Measurements from ENCODE around the gene TMEM74B. TPM values are rescaled to one million over a fixed set of nuclear protein-coding genes. Genes with fewer than 3 reads are reported as not detected.
"Not testable (repeated sequence)": the region's sequence is repeated elsewhere in the genome, so short reads cannot be mapped to it uniquely, and the experiment has no call there.

Gene TMEM74B
- total and polyA plus RNA-seq, 3 experiments from 2014 or later = 0.18 TPM; not detected in 2

DNA sequence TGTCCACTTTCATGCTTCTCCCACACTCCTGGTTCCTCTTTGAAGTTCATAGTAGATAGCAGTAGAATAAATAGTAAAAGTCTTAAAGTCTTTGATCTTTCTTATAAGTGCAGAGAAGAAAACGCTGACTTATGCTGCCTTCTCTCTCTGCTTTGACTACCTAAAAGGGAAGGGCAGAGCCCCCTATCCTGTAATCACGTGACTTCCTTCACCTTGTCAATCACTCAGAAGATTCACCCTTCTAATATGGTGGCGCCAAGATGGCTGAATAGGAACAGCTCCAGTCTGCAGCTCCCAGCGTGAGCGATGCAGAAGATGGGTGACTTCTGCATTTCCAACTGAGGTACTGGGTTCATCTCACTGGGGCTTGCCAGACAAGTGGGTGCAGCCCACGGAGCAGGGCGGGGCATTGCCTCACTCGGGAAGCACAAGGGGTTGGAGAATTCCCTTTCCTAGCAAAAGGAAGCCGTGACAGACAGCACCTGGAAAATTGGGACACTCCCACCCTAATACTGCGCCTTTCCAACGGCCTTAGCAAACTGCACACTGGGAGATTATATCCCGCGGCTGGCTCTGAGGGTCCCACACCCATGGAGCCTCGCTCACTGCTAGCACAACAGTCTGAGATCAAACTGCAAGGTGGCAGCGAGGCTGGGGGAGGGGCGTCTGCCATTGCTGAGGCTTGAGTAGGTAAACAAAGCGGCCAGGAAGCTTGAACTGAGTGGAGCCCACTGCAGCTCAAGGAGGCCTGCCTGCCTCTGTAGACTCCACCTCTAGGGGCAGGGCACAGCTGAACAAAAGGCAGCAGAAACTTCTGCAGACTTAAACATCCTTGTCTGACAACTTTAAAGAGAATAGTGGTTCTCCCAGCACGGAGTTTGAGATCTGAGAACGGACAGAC lies 32.0 kb upstream of the TMEM74B start:
- H3K9me3 ChIP-seq (ENCODE audit: low read length); H3K4me3 ChIP-seq (ENCODE audit: low read length); H3K36me3 ChIP-seq (ENCODE audit: insufficient read depth, low read length); H3K9me3 Mint-ChIP-seq; POLR2A ChIA-PET; H3K36me3 Mint-ChIP-seq; H3K27me3 ChIP-seq (ENCODE audit: insufficient read depth, low read length, poor library complexity, severe bottlenecking); CTCF ChIA-PET; H3K27ac ChIP-seq (ENCODE audit: low read depth, low read length): not testable (repeated sequence)
- Mint-ChIP-seq H3K27me3 (peaks cover 17 to 28% of the 10 kb centered on the region in 2 donors), H3K27ac (peak overlapping the region in 1 of 8 donors; percentile 5), H3K4me3 (peak overlapping the region in 1 of 7 donors; percentile 49), H3K4me1 (peaks cover 14 to 21% (median 17%) of the 10 kb centered on the region in 3 donors)
- peaks cover 34% of the 10 kb centered on the region for H3K4me1 ChIP-seq (ENCODE audit: insufficient read depth, low read length)
- DNase-seq = peak in 1 of 5 donors; percentile 37

DNA sequence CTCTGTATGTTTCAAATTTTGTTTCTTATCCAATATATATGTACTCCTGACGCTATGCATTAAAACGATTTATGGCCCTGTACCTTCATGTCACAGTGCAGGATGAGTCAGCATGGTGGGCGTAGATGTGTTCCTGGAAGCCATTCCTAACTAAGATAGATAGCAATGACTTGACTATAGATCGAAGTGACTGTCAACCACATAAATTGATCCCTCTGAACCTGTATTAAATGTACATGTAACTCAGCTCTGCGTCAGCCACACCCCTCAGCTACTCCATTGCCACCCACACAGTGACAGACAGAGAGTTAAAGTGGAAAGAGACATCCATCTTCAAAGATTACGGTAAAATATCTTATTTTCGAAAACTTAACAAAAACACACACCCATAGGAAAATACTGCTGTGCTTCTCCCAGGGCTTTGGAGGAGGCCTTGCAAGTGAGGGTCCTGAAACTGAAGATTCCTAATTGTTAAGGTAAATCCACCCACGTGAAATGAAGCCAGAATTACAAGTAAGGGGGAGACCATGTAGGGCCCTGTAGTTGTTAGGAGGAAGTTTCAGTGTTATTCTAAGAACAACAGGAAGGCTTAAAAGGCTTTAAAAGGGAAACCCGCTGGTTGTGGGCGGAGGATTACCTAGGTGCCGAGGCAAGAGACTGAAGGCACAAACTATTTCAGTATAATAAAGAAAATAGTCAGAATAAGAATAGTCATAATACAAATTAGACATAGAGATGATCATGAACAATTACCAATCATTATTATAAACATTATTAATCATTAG lies 30.8 kb upstream of the TMEM74B start:
- Mint-ChIP-seq H3K36me3 (no peaks in the 10 kb centered on the region), H3K9me3 (no peaks in the 10 kb centered on the region), H3K4me1 (peaks cover 14 to 21% (median 17%) of the 10 kb centered on the region in 3 donors), H3K4me3 (peak overlapping the region in 5 of 7 donors; percentile 2 to 59 (median 33)), H3K27ac (peak overlapping the region in 6 of 8 donors; percentile 27 to 91 (median 63)), H3K27me3 (peaks cover 16 to 31% of the 10 kb centered on the region in 2 donors)
- Histone ChIP-seq H3K36me3 (ENCODE audit: insufficient read depth, low read length) (no peaks in the 10 kb centered on the region), H3K4me1 (ENCODE audit: insufficient read depth, low read length) (peaks cover 34% of the 10 kb centered on the region), H3K9me3 (ENCODE audit: low read length) (no peaks in the 10 kb centered on the region), H3K27me3 (ENCODE audit: insufficient read depth, low read length, poor library complexity, severe bottlenecking) (no peaks in the 10 kb centered on the region), H3K27ac (ENCODE audit: low read depth, low read length) (peak overlapping the region; percentile 4), H3K4me3 (ENCODE audit: low read length) (no peak overlapping the region)
- DNase-seq = peak in 1 of 5 donors; percentile 43
- POLR2A ChIA-PET = no interaction called here
- CTCF ChIA-PET = no interaction called here

DNA sequence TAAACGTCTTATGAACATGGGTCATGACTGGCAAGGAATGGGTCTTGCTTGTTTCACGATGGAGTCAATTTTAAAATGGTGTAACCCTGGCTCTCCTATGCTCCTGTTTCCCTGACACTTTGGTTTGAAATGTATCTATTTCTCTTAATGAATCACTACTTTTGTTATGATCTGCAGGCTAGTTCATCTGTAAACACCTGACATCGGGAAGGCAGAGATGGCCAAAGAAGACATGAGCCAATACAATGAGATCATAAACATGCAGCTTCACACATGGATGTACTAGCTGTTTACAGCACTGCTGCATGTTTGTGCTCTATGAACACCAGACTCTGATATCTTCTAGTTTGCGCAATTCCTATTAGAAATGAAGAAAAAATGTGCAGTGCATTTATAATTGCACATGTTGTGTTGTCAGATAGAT lies 30.1 kb upstream of the TMEM74B start:
- Histone ChIP-seq H3K27ac (ENCODE audit: low read depth, low read length) (no peak overlapping the region), H3K4me1 (ENCODE audit: insufficient read depth, low read length) (peaks cover 34% of the 10 kb centered on the region), H3K4me3 (ENCODE audit: low read length) (no peak overlapping the region), H3K9me3 (ENCODE audit: low read length) (no peaks in the 10 kb centered on the region), H3K27me3 (ENCODE audit: insufficient read depth, low read length, poor library complexity, severe bottlenecking) (no peaks in the 10 kb centered on the region), H3K36me3 (ENCODE audit: insufficient read depth, low read length) (no peaks in the 10 kb centered on the region)
- Mint-ChIP-seq H3K36me3 (no peaks in the 10 kb centered on the region), H3K9me3 (no peaks in the 10 kb centered on the region), H3K27me3 (peaks cover 16 to 31% of the 10 kb centered on the region in 2 donors), H3K27ac (no peak overlapping the region), H3K4me1 (peaks cover 14 to 21% (median 17%) of the 10 kb centered on the region in 3 donors), H3K4me3 (no peak overlapping the region)
- CTCF ChIA-PET = no interaction called here
- POLR2A ChIA-PET = no interaction called here
- no peak for DNase-seq

DNA sequence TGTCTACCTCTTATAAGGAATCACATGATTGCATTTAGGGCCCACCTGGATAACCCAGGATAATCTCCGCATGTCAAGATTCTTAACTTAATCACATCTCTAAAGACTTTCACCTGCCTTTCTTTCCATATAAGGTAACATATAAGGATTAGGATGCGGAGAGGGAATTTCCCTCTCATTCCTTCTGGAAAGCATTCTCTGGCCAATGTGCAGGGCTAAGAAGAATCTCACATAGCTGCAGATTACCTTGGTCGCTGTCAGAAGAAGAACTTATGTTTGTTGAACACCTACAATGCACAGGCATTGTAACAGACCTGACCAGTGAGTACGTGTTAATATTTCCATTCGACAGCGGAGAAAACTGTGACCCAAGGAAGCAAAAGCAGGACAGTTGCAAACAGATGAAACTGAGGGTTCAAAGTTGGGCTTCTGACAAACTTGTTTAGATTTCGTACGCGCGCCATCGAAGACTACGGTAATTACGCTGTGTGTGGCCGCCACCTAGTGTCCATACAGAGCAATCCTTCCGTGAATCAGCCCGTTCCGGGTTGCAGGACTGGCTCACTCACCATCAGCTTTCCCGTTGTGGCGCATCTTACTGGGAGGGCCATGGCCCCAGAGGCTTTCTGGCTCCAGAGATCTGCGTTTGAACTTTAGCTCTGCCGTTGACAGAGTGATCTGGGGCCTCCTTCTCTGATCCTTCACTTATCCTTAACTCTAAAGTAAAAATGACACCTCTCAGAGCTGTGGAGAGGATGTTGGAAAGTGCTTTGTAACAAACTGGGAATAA lies 28.0 kb upstream of the TMEM74B start:
- no peak overlapping the region for H3K27ac ChIP-seq (ENCODE audit: low read depth, low read length)
- H3K27me3 Mint-ChIP-seq = peaks cover 9 to 21% of the 10 kb centered on the region in 2 donors
- CTCF ChIA-PET = interaction anchor here (0.9 to 2.0 kb wide), 12 partner anchors 11 to 564 kb away, joined by 3 to 6 read pairs (median 3); partner anchors contain the start of genes RAD21L1 and TMEM74B
- peaks cover 33% of the 10 kb centered on the region for H3K4me1 ChIP-seq (ENCODE audit: insufficient read depth, low read length)
- no peaks in the 10 kb centered on the region for H3K9me3 Mint-ChIP-seq
- H3K4me1 Mint-ChIP-seq = peaks cover 14 to 21% (median 17%) of the 10 kb centered on the region in 3 donors
- no peaks in the 10 kb centered on the region for H3K9me3 ChIP-seq (ENCODE audit: low read length)
- DNase-seq = peak; percentile 33 to 73 (median 49)
- H3K27ac Mint-ChIP-seq = no peak overlapping the region
- POLR2A ChIA-PET = no interaction called here
- H3K27me3 ChIP-seq (ENCODE audit: insufficient read depth, low read length, poor library complexity, severe bottlenecking) = no peaks in the 10 kb centered on the region
- no peak overlapping the region for H3K4me3 ChIP-seq (ENCODE audit: low read length)
- H3K36me3 Mint-ChIP-seq = no peaks in the 10 kb centered on the region
- no peaks in the 10 kb centered on the region for H3K36me3 ChIP-seq (ENCODE audit: insufficient read depth, low read length)
- H3K4me3 Mint-ChIP-seq = peak overlapping the region in 3 of 7 donors; percentile 1 to 27 (median 5)

DNA sequence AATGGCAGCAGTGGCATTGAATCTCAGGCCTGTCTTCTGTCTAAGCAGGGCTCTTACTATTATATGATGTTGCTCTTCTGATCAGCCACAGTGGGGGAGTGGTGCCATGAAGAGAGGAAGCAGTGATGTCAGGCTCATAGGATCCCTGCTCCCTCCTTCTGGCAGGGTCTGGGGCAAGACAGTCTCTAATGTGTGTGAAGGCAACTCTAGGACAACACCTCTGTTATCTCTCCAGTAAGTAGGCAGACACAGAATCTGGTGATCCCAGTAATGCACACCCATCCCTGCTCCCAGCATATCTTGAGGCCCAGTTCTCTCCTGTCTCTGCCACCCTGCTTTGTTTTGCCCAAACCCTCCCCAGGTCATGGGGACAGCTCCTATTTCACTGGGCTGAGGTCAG lies 27.2 kb upstream of the TMEM74B start:
- Mint-ChIP-seq H3K4me3 (no peak overlapping the region), H3K4me1 (peaks cover 14 to 21% (median 17%) of the 10 kb centered on the region in 3 donors), H3K36me3 (no peaks in the 10 kb centered on the region), H3K9me3 (no peaks in the 10 kb centered on the region), H3K27me3 (peaks cover 9 to 20% of the 10 kb centered on the region in 2 donors), H3K27ac (no peak overlapping the region)
- CTCF ChIA-PET = interaction anchor here (1.1 to 2.0 kb wide), 4 partner anchors 12 to 256 kb away, joined by 3 to 6 read pairs (median 5); partner anchors contain the start of gene RAD21L1
- Histone ChIP-seq H3K4me3 (ENCODE audit: low read length) (no peak overlapping the region), H3K27me3 (ENCODE audit: insufficient read depth, low read length, poor library complexity, severe bottlenecking) (no peaks in the 10 kb centered on the region), H3K4me1 (ENCODE audit: insufficient read depth, low read length) (peaks cover 27% of the 10 kb centered on the region), H3K9me3 (ENCODE audit: low read length) (no peaks in the 10 kb centered on the region), H3K27ac (ENCODE audit: low read depth, low read length) (no peak overlapping the region), H3K36me3 (ENCODE audit: insufficient read depth, low read length) (no peaks in the 10 kb centered on the region)
- DNase-seq = no peak
- POLR2A ChIA-PET = no interaction called here

DNA sequence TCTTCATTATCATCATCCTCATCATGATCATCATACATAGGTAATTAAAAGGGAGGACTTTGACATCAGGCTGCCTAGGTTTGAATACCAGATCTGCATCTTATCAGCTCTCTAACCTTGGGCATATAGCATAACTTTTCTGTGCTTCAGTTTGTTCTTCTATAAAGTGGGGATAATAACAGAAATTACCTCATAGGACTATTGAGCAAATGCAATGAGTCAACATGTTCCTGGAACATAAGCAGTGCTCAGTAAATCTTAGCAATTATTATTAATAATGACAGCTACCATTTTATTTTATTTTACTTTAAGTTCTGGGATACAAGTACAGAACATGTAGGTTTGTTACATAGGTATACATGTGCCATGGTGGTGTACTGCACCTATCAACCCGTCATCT lies 25.7 kb upstream of the TMEM74B start:
- Histone ChIP-seq H3K4me3 (ENCODE audit: low read length) (no peak overlapping the region), H3K4me1 (ENCODE audit: insufficient read depth, low read length) (peaks cover 15% of the 10 kb centered on the region), H3K36me3 (ENCODE audit: insufficient read depth, low read length) (no peaks in the 10 kb centered on the region), H3K27me3 (ENCODE audit: insufficient read depth, low read length, poor library complexity, severe bottlenecking) (no peaks in the 10 kb centered on the region), H3K9me3 (ENCODE audit: low read length) (no peaks in the 10 kb centered on the region), H3K27ac (ENCODE audit: low read depth, low read length) (no peak overlapping the region)
- Mint-ChIP-seq H3K36me3 (no peaks in the 10 kb centered on the region), H3K9me3 (no peaks in the 10 kb centered on the region), H3K27ac (peak overlapping the region in 1 of 8 donors; percentile 4), H3K4me3 (no peak overlapping the region), H3K4me1 (peaks cover 8 to 15% (median 10%) of the 10 kb centered on the region in 3 donors), H3K27me3 (peaks cover 8 to 17% of the 10 kb centered on the region in 2 donors)
- CTCF ChIA-PET = interaction anchor here (1.4 kb wide), 1 partner anchor 17 kb away, joined by 3 read pairs; no protein-coding TSS in a partner anchor
- no peak for DNase-seq
- POLR2A ChIA-PET = no interaction called here

DNA sequence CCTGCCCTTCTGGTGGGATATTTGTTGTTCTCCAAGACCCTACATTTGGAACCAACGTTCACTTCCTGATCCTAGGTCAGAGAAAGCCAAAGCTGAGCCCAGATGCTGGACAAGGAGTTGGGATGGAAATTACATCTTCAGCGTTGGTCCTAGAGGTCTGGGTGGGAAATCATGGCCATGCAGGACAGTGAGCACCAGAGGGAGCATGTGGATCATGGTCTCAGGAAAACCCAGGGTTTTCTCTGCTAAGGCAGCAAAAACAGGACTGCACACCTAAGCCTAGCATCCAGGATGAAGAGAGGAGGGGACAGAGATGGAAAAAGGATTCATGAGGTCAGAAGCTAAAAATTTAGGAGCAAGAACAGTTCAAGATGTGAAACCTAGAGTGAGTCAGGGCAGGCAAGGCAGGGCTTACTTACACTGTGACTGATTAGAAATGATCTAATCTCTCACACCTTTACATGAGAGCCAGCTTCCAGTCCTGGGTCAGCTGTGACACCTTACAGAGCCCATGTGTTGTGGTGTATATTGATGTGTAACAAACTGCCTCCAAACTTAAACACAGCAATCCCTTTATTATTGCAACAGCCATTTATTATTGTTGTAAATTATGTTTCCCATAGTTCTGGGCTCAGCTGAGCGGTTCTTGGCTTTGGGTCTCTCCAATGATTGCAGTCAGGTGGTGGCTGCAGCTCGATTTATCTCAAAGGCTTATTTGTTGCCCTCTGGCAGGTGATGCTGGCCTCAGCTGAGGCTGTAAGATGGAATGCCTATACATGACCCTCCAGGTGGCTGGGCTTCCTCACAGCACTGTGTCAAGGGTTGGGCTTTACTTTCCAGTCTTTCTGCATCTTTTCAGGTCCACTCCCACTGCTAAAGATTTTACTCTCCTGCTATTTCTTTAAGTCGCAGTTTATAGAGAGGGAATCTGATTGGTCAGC lies 24.9 kb upstream of the TMEM74B start:
- Mint-ChIP-seq H3K27ac (no peak overlapping the region), H3K27me3 (peaks cover 5 to 15% of the 10 kb centered on the region in 2 donors), H3K4me3 (no peak overlapping the region), H3K36me3 (no peaks in the 10 kb centered on the region), H3K4me1 (peaks cover 5 to 10% (median 6%) of the 10 kb centered on the region in 3 donors), H3K9me3 (no peaks in the 10 kb centered on the region)
- Histone ChIP-seq H3K27me3 (ENCODE audit: insufficient read depth, low read length, poor library complexity, severe bottlenecking) (no peaks in the 10 kb centered on the region), H3K4me3 (ENCODE audit: low read length) (no peak overlapping the region), H3K9me3 (ENCODE audit: low read length) (no peaks in the 10 kb centered on the region), H3K27ac (ENCODE audit: low read depth, low read length) (no peak overlapping the region), H3K36me3 (ENCODE audit: insufficient read depth, low read length) (no peaks in the 10 kb centered on the region), H3K4me1 (ENCODE audit: insufficient read depth, low read length) (peaks cover 7% of the 10 kb centered on the region)
- POLR2A ChIA-PET = no interaction called here
- DNase-seq = no peak
- CTCF ChIA-PET = interaction anchor here (1.4 kb wide), 1 partner anchor 18 kb away, joined by 3 read pairs; no protein-coding TSS in a partner anchor
